Myocyte (in vitro differentiated cells): ENCODE data around the gene SALL3. TPM values are rescaled to one million over a fixed set of nuclear protein-coding genes. Genes with fewer than 3 reads are reported as not detected.

Source experiments
- DNase-seq: peaks from one replicate; pipeline ENCODE4 v3.0.0-alpha.2; 2012; ENCODE audit warnings: low read depth
- total RNA-seq: library from RNA; depleted of rRNA; stranded (reverse); fragments of >200 nt; gene quantifications from 2 replicates; pipeline ENCODE4 v1.2.3, GENCODE V29; 2014

The SALL3 gene
- total RNA-seq, 1 donor from 2014 or later, result not detected

GRCh38 chr18:78980279-78980771 is 707 bp downstream of the SALL3 start:
- DNase-seq, result no peak

GRCh38 chr18:78980777-78981380 is 1.3 kb downstream of the SALL3 start:
- DNase-seq, result no peak

- DNase-seq, result no peak
Observed at GRCh38 chr18:78981394-78981831, 1.8 kb downstream of the SALL3 start.

- no peak for DNase-seq
Observed at GRCh38 chr18:78981989-78982620, 2.5 kb downstream of the SALL3 start.

- DNase-seq, result no peak
Observed at GRCh38 chr18:78983512-78983911, 3.9 kb downstream of the SALL3 start.

- DNase-seq, result no peak
Observed at GRCh38 chr18:78984941-78985784, 5.5 kb downstream of the SALL3 start.

GRCh38 chr18:78986018-78986481 is 6.4 kb downstream of the SALL3 start:
- peak; percentile 8 for DNase-seq

GRCh38 chr18:78991446-78991845 is 11.8 kb downstream of the SALL3 start:
- DNase-seq, result no peak

GRCh38 chr18:78992041-78993011 is 12.7 kb downstream of the SALL3 start:
- no peak for DNase-seq

GRCh38 chr18:78993014-78993926 is 13.7 kb downstream of the SALL3 start:
- no peak for DNase-seq

GRCh38 chr18:78994000-78994399 is 14.4 kb downstream of the SALL3 start:
- no peak for DNase-seq

- DNase-seq, result no peak
Observed at GRCh38 chr18:78994531-78994930, 14.9 kb downstream of the SALL3 start.

GRCh38 chr18:78994977-78995582 is 15.5 kb downstream of the SALL3 start:
- no peak for DNase-seq

GRCh38 chr18:78995740-78996395 is 16.2 kb downstream of the SALL3 start:
- no peak for DNase-seq

- no peak for DNase-seq
Observed at GRCh38 chr18:78996741-78997490, 17.3 kb downstream of the SALL3 start.

- no peak for DNase-seq
Observed at GRCh38 chr18:78998371-78999071, 18.9 kb downstream of the SALL3 start.

- no peak for DNase-seq
Observed at GRCh38 chr18:78999939-79000338, 20.3 kb downstream of the SALL3 start.
